Measurements from ENCODE around the gene SFTA2. TPM values are rescaled to one million over a fixed set of nuclear protein-coding genes. Genes with fewer than 3 reads are reported as not detected.

SFTA2 gene
- total and polyA plus RNA-seq, 9 of the 15 experiments (the other 6 are each of a cell fraction or from before 2014, with no cell fraction given): not detected

GRCh38 chr6:30907758-30908591 lies 24.0 kb downstream of the SFTA2 start, which contains the start of gene GTF2H4 (continued):
- TF ChIP-seq, protein P1, sequence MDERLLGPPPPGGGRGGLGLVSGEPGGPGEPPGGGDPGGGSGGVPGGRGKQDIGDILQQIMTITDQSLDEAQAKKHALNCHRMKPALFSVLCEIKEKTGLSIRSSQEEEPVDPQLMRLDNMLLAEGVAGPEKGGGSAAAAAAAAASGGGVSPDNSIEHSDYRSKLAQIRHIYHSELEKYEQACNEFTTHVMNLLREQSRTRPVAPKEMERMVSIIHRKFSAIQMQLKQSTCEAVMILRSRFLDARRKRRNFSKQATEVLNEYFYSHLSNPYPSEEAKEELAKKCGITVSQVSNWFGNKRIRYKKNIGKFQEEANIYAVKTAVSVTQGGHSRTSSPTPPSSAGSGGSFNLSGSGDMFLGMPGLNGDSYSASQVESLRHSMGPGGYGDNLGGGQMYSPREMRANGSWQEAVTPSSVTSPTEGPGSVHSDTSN (CRISPR knock-in tag; IDR thresholded peaks at IDR 0.05; ENCODE audit: low read depth): no peak
- TF ChIP-seq, protein P1 (tag; conservative IDR thresholded peaks at IDR 0.05; ENCODE audit: low read depth): peak; percentile 15; the same call in 1 of the 2 replicates
- no peak for TF ChIP-seq ZNF717 (CRISPR knock-in tag; IDR thresholded peaks at IDR 0.05)
- peak; percentile 73 for TF ChIP-seq BHLHE40 (IDR thresholded peaks at IDR 0.05; ENCODE audit: low read length)
- TF ChIP-seq PRPF4 (IDR thresholded peaks at IDR 0.05; ENCODE audit: insufficient read depth, low read depth, low read length, poor library complexity, severe bottlenecking): no peak
- TF ChIP-seq GTF2E2 (tag; IDR thresholded peaks at IDR 0.05): peak; percentile 67; the same call in 1 of the 2 replicates
- peak; percentile 27 for TF ChIP-seq KLF1 (tag; IDR thresholded peaks at IDR 0.05)
- peak; percentile 90 for TF ChIP-seq SMAD3 (CRISPR knock-in tag; conservative IDR thresholded peaks at IDR 0.05)
- TF ChIP-seq EGR1 (conservative IDR thresholded peaks at IDR 0.05): peak; percentile 100
- TF ChIP-seq KLF13 (tag; IDR thresholded peaks at IDR 0.05; ENCODE audit: borderline replicate concordance, low read depth): peak; percentile 99
- TF ChIP-seq FOS (IDR thresholded peaks at IDR 0.05; ENCODE audit: extremely low read depth, insufficient read length): no peak
- TF ChIP-seq ARID2 (IDR thresholded peaks at IDR 0.05): peak; percentile 52; the same call in 1 of the 2 replicates
- TF ChIP-seq CREBBP (IDR thresholded peaks at IDR 0.05; ENCODE audit: low read depth, low read length): no peak
- TF ChIP-seq, protein P2, sequence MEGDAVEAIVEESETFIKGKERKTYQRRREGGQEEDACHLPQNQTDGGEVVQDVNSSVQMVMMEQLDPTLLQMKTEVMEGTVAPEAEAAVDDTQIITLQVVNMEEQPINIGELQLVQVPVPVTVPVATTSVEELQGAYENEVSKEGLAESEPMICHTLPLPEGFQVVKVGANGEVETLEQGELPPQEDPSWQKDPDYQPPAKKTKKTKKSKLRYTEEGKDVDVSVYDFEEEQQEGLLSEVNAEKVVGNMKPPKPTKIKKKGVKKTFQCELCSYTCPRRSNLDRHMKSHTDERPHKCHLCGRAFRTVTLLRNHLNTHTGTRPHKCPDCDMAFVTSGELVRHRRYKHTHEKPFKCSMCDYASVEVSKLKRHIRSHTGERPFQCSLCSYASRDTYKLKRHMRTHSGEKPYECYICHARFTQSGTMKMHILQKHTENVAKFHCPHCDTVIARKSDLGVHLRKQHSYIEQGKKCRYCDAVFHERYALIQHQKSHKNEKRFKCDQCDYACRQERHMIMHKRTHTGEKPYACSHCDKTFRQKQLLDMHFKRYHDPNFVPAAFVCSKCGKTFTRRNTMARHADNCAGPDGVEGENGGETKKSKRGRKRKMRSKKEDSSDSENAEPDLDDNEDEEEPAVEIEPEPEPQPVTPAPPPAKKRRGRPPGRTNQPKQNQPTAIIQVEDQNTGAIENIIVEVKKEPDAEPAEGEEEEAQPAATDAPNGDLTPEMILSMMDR (IDR thresholded peaks at IDR 0.05 in 2 of 3, conservative IDR thresholded peaks at IDR 0.05 in 1 of 3; ENCODE audit: insufficient read depth in 2 of 3, low read depth in 1 of 3, low read length in 3 of 3): no peak; a peak in 1 of 6 replicates
- no peak for TF ChIP-seq HDAC3 (IDR thresholded peaks at IDR 0.05; ENCODE audit: borderline replicate concordance, partially characterized antibody)
- TF ChIP-seq, protein P3, sequence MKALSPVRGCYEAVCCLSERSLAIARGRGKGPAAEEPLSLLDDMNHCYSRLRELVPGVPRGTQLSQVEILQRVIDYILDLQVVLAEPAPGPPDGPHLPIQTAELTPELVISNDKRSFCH (CRISPR knock-in tag; IDR thresholded peaks at IDR 0.05): no peak; the same call in 1 of the 2 replicates
- TF ChIP-seq, protein P3 (tag; IDR thresholded peaks at IDR 0.05): peak; percentile 97
- TF ChIP-seq ZNF695 (CRISPR knock-in tag; IDR thresholded peaks at IDR 0.05): 0 out of 2 replicates have a peak, but pooled peaks have one; percentile 6
- no peak for TF ChIP-seq TFE3 (CRISPR knock-in tag; IDR thresholded peaks at IDR 0.05)

Measured in K562 (cell line).